Panc1 (cell line): Measurements from ENCODE around the gene PRR30.

ENCODE experiments used
- CTCF ChIP-seq: fragments of 450-650 bp; IDR thresholded peaks from 2 replicates; pipeline ENCODE4 v1.5.1; 2017; ENCODE audit warnings: mild to moderate bottlenecking
- POLR2AphosphoS5 ChIP-seq: IDR thresholded peaks from 2 replicates; pipeline ENCODE4 v1.6.1; 2012; ENCODE audit warnings: mild to moderate bottlenecking, low read depth, low read length, moderate library complexity
- SIN3A ChIP-seq: IDR thresholded peaks from 2 replicates; pipeline ENCODE4 v1.6.1; 2012; ENCODE audit warnings: low read depth, mild to moderate bottlenecking, low read length, moderate library complexity, borderline replicate concordance; ENCODE audit not compliant: insufficient read depth
- TF ChIP-seq, protein P1 (sequence below), 2 experiments: IDR thresholded peaks; 2 replicates each; pipeline ENCODE4 v1.6.1; 2011 to 2012; ENCODE audit warnings: low read depth in 2 of 2, control low read depth in 1 of 2, low read length in 1 of 2, mild to moderate bottlenecking in 1 of 2, moderate library complexity in 1 of 2; ENCODE audit not compliant: insufficient read depth in 1 of 2

DNA sequence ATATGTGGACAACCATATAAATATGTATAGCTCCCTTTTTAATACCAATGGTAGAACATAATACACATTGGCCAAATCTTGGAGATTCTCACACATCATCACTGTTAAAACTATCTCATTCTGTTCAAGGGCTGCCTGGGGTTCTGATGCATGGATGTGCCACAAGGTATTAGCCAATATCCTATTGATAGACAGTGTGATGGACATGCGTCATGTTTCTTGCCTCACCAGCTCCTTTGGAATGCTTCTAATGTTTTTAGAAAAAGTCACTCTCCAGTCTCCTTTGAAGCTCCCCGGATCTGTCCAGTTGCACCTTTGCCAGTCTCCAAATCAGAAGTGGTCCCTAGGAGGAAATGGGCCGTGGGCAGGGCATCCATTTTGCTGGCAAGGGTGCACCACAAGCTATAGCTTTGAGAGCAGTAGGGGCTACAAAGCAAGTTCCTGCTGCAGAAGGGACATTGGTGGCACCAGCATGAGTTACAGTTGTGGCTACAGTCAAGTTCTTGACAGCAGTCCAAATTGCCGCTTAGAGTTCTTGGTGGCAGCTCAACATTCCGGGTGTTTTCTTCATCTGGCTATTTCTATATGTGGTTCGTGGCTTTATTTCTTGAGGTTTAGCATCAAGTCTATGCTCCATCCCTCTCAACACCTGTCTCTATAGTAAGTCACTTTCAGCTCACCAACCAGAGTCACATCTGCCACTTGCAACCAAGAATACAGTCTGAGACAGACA, 47.6 kb upstream of the PRR30 start:
- TF ChIP-seq CTCF (no peak), POLR2AphosphoS5 (no peak), SIN3A (no peak)
- TF ChIP-seq, protein P1, sequence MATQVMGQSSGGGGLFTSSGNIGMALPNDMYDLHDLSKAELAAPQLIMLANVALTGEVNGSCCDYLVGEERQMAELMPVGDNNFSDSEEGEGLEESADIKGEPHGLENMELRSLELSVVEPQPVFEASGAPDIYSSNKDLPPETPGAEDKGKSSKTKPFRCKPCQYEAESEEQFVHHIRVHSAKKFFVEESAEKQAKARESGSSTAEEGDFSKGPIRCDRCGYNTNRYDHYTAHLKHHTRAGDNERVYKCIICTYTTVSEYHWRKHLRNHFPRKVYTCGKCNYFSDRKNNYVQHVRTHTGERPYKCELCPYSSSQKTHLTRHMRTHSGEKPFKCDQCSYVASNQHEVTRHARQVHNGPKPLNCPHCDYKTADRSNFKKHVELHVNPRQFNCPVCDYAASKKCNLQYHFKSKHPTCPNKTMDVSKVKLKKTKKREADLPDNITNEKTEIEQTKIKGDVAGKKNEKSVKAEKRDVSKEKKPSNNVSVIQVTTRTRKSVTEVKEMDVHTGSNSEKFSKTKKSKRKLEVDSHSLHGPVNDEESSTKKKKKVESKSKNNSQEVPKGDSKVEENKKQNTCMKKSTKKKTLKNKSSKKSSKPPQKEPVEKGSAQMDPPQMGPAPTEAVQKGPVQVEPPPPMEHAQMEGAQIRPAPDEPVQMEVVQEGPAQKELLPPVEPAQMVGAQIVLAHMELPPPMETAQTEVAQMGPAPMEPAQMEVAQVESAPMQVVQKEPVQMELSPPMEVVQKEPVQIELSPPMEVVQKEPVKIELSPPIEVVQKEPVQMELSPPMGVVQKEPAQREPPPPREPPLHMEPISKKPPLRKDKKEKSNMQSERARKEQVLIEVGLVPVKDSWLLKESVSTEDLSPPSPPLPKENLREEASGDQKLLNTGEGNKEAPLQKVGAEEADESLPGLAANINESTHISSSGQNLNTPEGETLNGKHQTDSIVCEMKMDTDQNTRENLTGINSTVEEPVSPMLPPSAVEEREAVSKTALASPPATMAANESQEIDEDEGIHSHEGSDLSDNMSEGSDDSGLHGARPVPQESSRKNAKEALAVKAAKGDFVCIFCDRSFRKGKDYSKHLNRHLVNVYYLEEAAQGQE (IDR thresholded peaks at IDR 0.05; ENCODE audit: insufficient read depth in 1 of 2, low read depth in 2 of 2, low read length in 1 of 2) = no peak
